ENCODE results near the gene HLA-C. TPM values are rescaled to one million over a fixed set of nuclear protein-coding genes. Genes with fewer than 3 reads are reported as not detected.
A peak's percentile ranks its signal among the peaks of the same experiment; 100 is the strongest.

The HLA-C gene
- total and polyA plus RNA-seq, 2 experiments from 2014 or later, result 72.6 to 132 TPM

DNA sequence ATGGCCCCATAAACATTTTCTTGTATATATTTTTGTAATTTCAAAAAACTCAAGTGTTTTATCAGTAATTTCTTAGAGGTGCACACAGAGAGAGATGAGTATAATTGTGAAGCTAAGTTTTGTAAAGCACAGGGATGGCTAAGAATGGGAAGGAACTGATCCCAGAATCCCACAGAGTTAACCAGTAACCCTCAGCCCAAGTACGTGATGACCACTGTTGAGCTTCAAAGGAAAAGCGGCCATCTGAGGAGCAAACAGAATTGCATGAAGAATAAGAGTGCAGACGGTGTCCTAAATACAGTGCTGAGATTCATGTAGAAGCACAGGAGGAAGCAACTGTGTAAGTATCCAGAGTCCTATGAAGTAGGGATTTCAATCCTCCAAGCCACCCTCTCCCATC, 28.1 kb upstream of the HLA-C start:
- Histone ChIP-seq H3K9me3 (ENCODE audit: low read depth) (no peaks in the 10 kb centered on the region), H3K4me1 (ENCODE audit: low read depth) (no peaks in the 10 kb centered on the region), H3K36me3 (no peaks in the 10 kb centered on the region), H3K27ac (no peak overlapping the region), H3K4me3 (no peak overlapping the region), H3K27me3 (peaks cover 12% of the 10 kb centered on the region)
- no peak for DNase-seq (ENCODE audit: low read depth in 1 of 2, low spot score in 1 of 2)
- TF ChIP-seq, protein P1, sequence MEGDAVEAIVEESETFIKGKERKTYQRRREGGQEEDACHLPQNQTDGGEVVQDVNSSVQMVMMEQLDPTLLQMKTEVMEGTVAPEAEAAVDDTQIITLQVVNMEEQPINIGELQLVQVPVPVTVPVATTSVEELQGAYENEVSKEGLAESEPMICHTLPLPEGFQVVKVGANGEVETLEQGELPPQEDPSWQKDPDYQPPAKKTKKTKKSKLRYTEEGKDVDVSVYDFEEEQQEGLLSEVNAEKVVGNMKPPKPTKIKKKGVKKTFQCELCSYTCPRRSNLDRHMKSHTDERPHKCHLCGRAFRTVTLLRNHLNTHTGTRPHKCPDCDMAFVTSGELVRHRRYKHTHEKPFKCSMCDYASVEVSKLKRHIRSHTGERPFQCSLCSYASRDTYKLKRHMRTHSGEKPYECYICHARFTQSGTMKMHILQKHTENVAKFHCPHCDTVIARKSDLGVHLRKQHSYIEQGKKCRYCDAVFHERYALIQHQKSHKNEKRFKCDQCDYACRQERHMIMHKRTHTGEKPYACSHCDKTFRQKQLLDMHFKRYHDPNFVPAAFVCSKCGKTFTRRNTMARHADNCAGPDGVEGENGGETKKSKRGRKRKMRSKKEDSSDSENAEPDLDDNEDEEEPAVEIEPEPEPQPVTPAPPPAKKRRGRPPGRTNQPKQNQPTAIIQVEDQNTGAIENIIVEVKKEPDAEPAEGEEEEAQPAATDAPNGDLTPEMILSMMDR (IDR thresholded peaks at IDR 0.05; ENCODE audit: low read depth, low read length), result no peak

DNA sequence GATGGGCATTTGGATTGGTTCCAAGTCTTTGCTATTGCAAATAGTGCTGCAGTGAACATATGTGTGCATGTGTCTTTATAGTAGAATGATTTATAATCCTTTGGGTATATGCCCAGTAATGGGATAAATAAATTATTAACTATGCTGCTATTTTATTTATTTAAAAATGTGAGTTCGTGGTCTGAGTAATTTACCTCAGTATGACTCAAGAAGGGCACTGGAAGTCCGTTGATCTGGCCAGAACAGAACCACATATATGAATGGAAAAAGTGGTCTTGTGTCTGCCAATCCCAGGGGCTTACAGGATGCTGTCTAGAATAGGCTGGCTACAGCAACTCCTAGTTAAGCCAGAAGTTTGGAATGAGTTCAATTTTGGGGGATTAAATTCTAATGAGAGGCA, 27.6 kb upstream of the HLA-C start:
- Histone ChIP-seq H3K4me1 (ENCODE audit: low read depth) (no peaks in the 10 kb centered on the region), H3K36me3 (no peaks in the 10 kb centered on the region), H3K9me3 (ENCODE audit: low read depth) (no peaks in the 10 kb centered on the region), H3K27me3 (peaks cover 12% of the 10 kb centered on the region), H3K27ac (no peak overlapping the region), H3K4me3 (no peak overlapping the region)
- no peak for DNase-seq (ENCODE audit: low read depth in 1 of 2, low spot score in 1 of 2)
- TF ChIP-seq, protein P1 (IDR thresholded peaks at IDR 0.05; ENCODE audit: low read depth, low read length), result no peak

DNA sequence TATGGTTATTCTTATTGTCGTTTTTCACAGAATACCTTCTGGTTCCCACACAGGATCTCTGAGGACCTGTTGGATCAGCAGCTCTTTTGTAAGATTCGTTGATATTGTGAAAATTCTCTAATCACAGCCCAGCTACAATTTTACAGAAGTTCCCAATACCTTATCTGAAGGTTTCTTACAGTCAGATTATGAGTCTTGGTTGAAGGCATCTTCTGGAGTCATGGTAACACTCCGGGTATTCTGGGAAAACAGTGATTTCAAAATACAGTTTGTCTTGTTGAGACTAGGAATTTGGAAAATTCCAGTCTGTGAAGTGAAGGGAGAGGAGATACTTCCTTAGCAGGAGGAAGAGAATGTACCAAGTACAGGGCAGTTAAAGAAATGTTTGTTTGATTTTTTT, 22.2 kb upstream of the HLA-C start:
- Histone ChIP-seq H3K36me3 (no peaks in the 10 kb centered on the region), H3K4me1 (ENCODE audit: low read depth) (no peaks in the 10 kb centered on the region), H3K27ac (no peak overlapping the region), H3K9me3 (ENCODE audit: low read depth) (no peaks in the 10 kb centered on the region), H3K4me3 (no peak overlapping the region), H3K27me3 (no peaks in the 10 kb centered on the region)
- DNase-seq (ENCODE audit: low read depth in 1 of 2, low spot score in 1 of 2), result no peak
- TF ChIP-seq, protein P1 (IDR thresholded peaks at IDR 0.05; ENCODE audit: low read depth, low read length), result no peak

DNA sequence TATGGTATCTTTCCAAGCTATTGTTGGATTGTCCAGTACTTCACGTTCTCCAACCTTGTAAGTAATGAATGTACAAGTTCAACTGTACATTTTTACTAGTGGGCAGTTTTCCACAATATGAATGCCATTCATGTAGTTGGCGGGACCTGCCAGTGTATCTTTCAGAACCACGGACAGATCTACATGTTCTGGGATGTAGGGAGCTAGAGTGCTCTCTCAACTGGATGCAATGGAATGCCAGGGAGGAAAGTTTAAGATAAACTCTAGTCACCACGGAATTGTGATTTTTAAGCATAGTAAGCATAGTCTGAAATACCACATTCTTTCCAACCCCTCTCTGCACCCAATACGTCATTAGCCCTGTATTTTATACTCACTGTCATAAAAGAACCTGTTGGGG, 21.5 kb upstream of the HLA-C start:
- Histone ChIP-seq H3K27ac (no peak overlapping the region), H3K4me1 (ENCODE audit: low read depth) (no peaks in the 10 kb centered on the region), H3K36me3 (no peaks in the 10 kb centered on the region), H3K4me3 (no peak overlapping the region), H3K27me3 (no peaks in the 10 kb centered on the region), H3K9me3 (ENCODE audit: low read depth) (no peaks in the 10 kb centered on the region)
- TF ChIP-seq, protein P1 (IDR thresholded peaks at IDR 0.05; ENCODE audit: low read depth, low read length), result no peak
- DNase-seq (ENCODE audit: low read depth in 1 of 2, low spot score in 1 of 2), result peak; percentile 57 to 74

DNA sequence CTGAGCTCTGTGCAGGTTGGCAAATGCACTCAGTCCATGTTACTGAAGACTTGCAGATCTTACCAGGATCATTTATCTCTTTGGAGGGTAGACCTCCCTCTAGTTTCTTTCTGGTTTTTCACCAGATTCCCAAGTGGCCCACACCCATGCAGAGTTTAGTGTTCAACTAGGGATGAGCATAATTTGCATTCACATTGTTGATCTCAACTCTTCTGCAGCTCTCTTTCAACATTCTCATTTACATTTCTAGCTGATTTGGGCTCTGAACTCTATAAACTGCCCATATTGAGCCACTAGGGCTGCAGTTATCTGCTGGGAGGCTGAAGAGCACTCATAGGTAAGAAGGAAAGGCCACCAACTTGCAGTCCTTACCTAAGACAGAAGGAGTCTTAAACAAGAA, 17.9 kb upstream of the HLA-C start:
- no peaks in the 10 kb centered on the region for H3K9me3 ChIP-seq (ENCODE audit: low read depth)
- no peak for DNase-seq (ENCODE audit: low read depth in 1 of 2, low spot score in 1 of 2)
- H3K36me3 ChIP-seq, result no peaks in the 10 kb centered on the region
- H3K4me1 ChIP-seq (ENCODE audit: low read depth), result no peaks in the 10 kb centered on the region
- peaks cover 3% of the 10 kb centered on the region for H3K27me3 ChIP-seq
- TF ChIP-seq, protein P1 (IDR thresholded peaks at IDR 0.05; ENCODE audit: low read depth, low read length), result no peak
- no peak overlapping the region for H3K27ac ChIP-seq
- H3K4me3 ChIP-seq, result no peak overlapping the region

DNA sequence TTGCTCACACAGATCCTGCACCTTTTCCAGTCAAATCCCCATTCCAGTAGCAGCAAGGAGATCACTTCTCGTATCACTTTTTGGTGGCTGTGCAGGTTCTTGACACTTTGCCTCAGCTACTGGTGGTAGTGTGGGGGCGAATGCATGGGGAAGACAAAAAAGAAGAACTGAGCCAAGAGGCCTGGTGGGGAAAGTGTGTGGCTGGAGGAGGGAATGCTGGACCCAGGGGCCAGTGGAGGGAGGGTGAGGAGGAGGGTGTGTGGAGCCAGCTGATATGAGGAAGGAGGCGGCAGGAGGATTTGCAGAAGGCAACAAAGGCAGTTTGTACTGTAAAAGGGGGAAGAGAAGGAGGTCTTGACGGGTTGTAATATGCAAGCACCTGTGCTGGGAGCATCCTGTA, 15.7 kb upstream of the HLA-C start:
- Histone ChIP-seq H3K36me3 (no peaks in the 10 kb centered on the region), H3K27me3 (peaks cover 3% of the 10 kb centered on the region), H3K9me3 (ENCODE audit: low read depth) (no peaks in the 10 kb centered on the region), H3K27ac (no peak overlapping the region), H3K4me3 (no peak overlapping the region), H3K4me1 (ENCODE audit: low read depth) (no peaks in the 10 kb centered on the region)
- TF ChIP-seq, protein P1 (IDR thresholded peaks at IDR 0.05; ENCODE audit: low read depth, low read length), result no peak
- no peak for DNase-seq (ENCODE audit: low read depth in 1 of 2, low spot score in 1 of 2)

Measured in cardiac muscle cell (in vitro differentiated cells and primary cell).